Omental fat pad (tissue), 4 donors: Measurements from ENCODE around the gene CEP250. TPM values are rescaled to one million over a fixed set of nuclear protein-coding genes. Genes with fewer than 3 reads are reported as not detected.

Source experiments
- ATAC-seq: fragments of 150-250 bp; one replicate; pipeline ENCODE4 v1.9.1; 2016; ENCODE audit warnings: mild to moderate bottlenecking, moderate library complexity; ENCODE audit not compliant: low FRiP score
- DNase-seq: peaks from one replicate; pipeline ENCODE4 v3.0.0-alpha.2; 2019; ENCODE audit warnings: low spot score
- CTCF ChIP-seq, 3 donors: fragments of 450-650 bp; IDR thresholded peaks; one replicate each; pipeline ENCODE4 v1.5.1; 2016 to 2017; ENCODE audit warnings: antibody characterized with exemption in 3 of 3, mild to moderate bottlenecking in 3 of 3, moderate library complexity in 2 of 3
- total RNA-seq, 4 donors: library from RNA; depleted of rRNA; stranded (reverse); fragments of >200 nt; gene quantifications; one replicate each; pipeline ENCODE4 v1.1.0, GENCODE V29; 2016

CEP250 gene
- total RNA-seq, 4 donors from 2014 or later = 14.6 to 25.4 (median 16.2) TPM

GRCh38 chr20:35476288-35476687 lies 20.9 kb downstream of the CEP250 start:
- DNase-seq (no peak), ATAC-seq (no peak)
- no peak for TF ChIP-seq CTCF (IDR thresholded peaks at IDR 0.05)

- no peak for TF ChIP-seq CTCF (IDR thresholded peaks at IDR 0.05)
- DNase-seq (no peak), ATAC-seq (no peak)
Observed at GRCh38 chr20:35478804-35479472, 23.5 kb downstream of the CEP250 start.

GRCh38 chr20:35479798-35480197 lies 24.4 kb downstream of the CEP250 start:
- DNase-seq = no peak
- ATAC-seq = no peak
- no peak for TF ChIP-seq CTCF (IDR thresholded peaks at IDR 0.05)

- DNase-seq (no peak), ATAC-seq (no peak)
- TF ChIP-seq CTCF (IDR thresholded peaks at IDR 0.05) = no peak
Observed at GRCh38 chr20:35487479-35487878, 32.1 kb downstream of the CEP250 start.

- no peak for ATAC-seq
- no peak for TF ChIP-seq CTCF (IDR thresholded peaks at IDR 0.05)
- DNase-seq = no peak
Observed at GRCh38 chr20:35489717-35490116, 34.3 kb downstream of the CEP250 start.

GRCh38 chr20:35490736-35491181 lies 35.4 kb downstream of the CEP250 start:
- no peak for ATAC-seq
- TF ChIP-seq CTCF (IDR thresholded peaks at IDR 0.05) = no peak
- no peak for DNase-seq

- no peak for TF ChIP-seq CTCF (IDR thresholded peaks at IDR 0.05)
- ATAC-seq = no peak
- DNase-seq = no peak
Observed at GRCh38 chr20:35491823-35492222, 36.4 kb downstream of the CEP250 start.
